Measurements from ENCODE around the gene ACOT12. TPM values are rescaled to one million over a fixed set of nuclear protein-coding genes. Genes with fewer than 3 reads are reported as not detected.

Gene ACOT12
- total and polyA plus RNA-seq, 12 donors, result 0.15 TPM; not detected in 11

- no peak for ATAC-seq
- WGBS, 2 donors, result 41 to 45% methylated on average over 5 of the region's 5 CpGs
- H3K36me3 ChIP-seq, result no peaks in the 10 kb centered on the region
Observed at GRCh38 chr5:81359108-81359507, 34.8 kb downstream of the ACOT12 start.

DNA sequence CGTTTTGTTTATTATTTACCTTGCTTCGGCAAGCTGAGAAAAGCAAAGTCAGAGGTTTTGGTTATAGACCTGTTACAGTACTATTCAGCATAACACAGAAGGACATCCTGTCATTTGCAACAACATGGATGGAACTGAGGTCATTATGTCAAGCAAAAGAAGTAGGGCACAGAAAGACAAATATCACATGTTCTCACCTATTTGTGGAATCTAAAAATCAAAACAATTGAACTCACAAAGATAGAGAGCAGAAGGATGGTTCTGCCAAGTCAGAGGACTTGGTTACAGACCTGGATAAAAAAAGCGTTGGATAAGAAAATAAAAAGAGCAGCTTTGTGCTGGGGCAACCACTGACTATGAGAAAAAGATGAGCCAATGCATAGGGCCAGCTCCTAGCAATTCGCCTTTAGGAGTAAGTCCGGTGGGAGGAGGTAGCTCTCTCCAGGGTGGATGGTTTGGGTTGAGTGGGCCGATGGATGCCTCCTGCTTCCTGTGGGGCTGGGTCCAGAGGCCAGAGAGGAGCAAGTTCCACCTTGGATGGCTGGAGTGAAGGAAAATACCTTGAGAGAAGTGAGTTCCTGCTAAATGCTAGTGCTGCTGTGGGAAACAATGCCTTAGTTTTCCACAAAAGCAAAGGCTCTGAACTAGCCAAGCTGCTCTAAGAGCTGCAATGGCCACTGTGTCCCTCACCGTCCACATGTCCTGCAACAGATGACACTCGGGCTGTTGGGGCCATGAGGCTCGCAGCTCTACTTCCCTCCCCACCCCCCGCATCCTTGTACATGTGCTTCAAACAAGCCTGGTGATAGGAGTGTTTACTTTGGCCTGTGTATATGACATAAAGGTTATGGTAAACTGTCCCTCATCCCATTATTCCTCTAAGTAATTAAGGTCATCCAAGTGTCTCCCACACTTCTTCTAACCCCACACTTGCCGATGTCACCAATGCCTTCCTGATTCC is 38.4 kb downstream of the ACOT12 start:
- 78 to 82% methylated on average over 11 of the region's 11 CpGs for whole genome bisulfite sequencing, 2 donors
- Histone ChIP-seq H3K4me1 (no peaks in the 10 kb centered on the region), H3K9me3 (no peaks in the 10 kb centered on the region), H3K27ac (no peak overlapping the region), H3K27me3 (peaks cover 0 to 4% (median 0%) of the 10 kb centered on the region in 7 donors), H3K4me3 (no peak overlapping the region), H3K36me3 (no peaks in the 10 kb centered on the region)
- ATAC-seq, result no peak
- TF ChIP-seq, protein P1, sequence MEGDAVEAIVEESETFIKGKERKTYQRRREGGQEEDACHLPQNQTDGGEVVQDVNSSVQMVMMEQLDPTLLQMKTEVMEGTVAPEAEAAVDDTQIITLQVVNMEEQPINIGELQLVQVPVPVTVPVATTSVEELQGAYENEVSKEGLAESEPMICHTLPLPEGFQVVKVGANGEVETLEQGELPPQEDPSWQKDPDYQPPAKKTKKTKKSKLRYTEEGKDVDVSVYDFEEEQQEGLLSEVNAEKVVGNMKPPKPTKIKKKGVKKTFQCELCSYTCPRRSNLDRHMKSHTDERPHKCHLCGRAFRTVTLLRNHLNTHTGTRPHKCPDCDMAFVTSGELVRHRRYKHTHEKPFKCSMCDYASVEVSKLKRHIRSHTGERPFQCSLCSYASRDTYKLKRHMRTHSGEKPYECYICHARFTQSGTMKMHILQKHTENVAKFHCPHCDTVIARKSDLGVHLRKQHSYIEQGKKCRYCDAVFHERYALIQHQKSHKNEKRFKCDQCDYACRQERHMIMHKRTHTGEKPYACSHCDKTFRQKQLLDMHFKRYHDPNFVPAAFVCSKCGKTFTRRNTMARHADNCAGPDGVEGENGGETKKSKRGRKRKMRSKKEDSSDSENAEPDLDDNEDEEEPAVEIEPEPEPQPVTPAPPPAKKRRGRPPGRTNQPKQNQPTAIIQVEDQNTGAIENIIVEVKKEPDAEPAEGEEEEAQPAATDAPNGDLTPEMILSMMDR (IDR thresholded peaks at IDR 0.05), result no peak
- intact Hi-C loops (cut with DNase I), result no loop called here
- no peak for DNase-seq

More at GRCh38 chr5:81359108-81359507, 34.8 kb downstream of the ACOT12 start:
- no peaks in the 10 kb centered on the region for H3K4me1 ChIP-seq
- no peak overlapping the region for H3K4me3 ChIP-seq
- DNase-seq, result no peak
- TF ChIP-seq, protein P1 (IDR thresholded peaks at IDR 0.05), result no peak
- intact Hi-C loops (cut with DNase I), result no loop called here
- H3K27me3 ChIP-seq, result peaks cover 0 to 4% (median 0%) of the 10 kb centered on the region in 7 donors
- no peaks in the 10 kb centered on the region for H3K9me3 ChIP-seq
- H3K27ac ChIP-seq, result no peak overlapping the region

GRCh38 chr5:81354093-81354492 is 39.8 kb downstream of the ACOT12 start:
- Histone ChIP-seq H3K4me1 (no peaks in the 10 kb centered on the region), H3K4me3 (no peak overlapping the region), H3K27me3 (peaks cover 0 to 3% (median 0%) of the 10 kb centered on the region in 7 donors), H3K27ac (no peak overlapping the region), H3K9me3 (no peaks in the 10 kb centered on the region), H3K36me3 (no peaks in the 10 kb centered on the region)
- WGBS, 2 donors, result 61% methylated on average over 2 of the region's 2 CpGs
- ATAC-seq (no peak), DNase-seq (no peak)
- intact Hi-C loops (cut with DNase I), result no loop called here
- TF ChIP-seq, protein P1 (IDR thresholded peaks at IDR 0.05), result no peak

DNA sequence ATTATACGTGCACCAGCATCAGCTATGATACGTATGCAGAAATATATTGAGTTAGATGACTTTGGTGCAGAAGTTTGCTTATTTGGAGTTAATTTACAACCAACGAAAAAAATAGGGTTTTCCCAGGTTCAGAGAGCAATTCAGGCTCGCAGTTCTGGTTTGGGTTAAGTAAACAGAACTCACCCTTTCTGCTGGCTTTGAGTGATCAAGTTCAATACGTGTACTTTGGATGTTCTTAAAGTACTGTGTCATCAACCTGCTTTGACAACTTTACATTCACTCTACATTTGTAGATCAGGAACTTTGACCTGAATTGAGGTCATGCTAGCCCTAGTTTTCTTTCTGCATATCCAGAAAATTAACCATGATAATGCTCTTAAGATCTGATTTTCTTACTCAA is 40.7 kb downstream of the ACOT12 start:
- TF ChIP-seq, protein P1 (IDR thresholded peaks at IDR 0.05), result no peak

More for the DNA sequence above, 40.7 kb downstream of the ACOT12 start:
- Histone ChIP-seq H3K9me3 (no peaks in the 10 kb centered on the region), H3K4me3 (no peak overlapping the region), H3K36me3 (no peaks in the 10 kb centered on the region), H3K4me1 (no peaks in the 10 kb centered on the region), H3K27me3 (no peaks in the 10 kb centered on the region), H3K27ac (no peak overlapping the region)
- DNase-seq (no peak), ATAC-seq (no peak)
- intact Hi-C loops (cut with DNase I), result no loop called here
- 77 to 83% methylated on average over 5 of the region's 5 CpGs for WGBS, 2 donors

Measured in heart right ventricle (tissue), 16 donors.